Stimulated activated CD4-positive, alpha-beta T cell treated with anti-CD3 and anti-CD28 coated beads, Interleukin-15, amount 100 ng/mL, for 24 hours (primary cell): ENCODE results near the gene NREP.

ENCODE experiments used
- DNase-seq: peaks from one replicate; pipeline ENCODE4 v3.0.0-alpha.2; 2020

Gene NREP

DNA sequence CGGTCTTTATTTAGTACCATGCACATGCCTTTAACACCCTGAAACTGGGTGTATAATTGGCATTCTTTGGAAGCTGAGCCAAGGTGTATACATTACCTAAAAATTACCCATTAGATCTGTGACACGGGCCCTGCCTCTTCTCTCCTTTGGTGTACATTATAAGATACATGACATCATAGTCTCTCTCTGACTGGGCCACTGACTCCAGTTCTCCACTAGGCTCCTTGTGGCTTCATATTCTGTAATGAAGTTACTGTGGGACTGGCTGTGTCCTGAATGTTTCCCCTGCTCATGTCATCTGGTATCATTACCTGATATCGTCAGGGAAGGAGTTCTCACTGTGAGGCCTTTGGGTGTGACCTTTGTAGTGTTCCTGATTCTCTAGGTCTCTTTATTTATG is 65.5 kb downstream of the NREP start:
- DNase-seq: no peak

DNA sequence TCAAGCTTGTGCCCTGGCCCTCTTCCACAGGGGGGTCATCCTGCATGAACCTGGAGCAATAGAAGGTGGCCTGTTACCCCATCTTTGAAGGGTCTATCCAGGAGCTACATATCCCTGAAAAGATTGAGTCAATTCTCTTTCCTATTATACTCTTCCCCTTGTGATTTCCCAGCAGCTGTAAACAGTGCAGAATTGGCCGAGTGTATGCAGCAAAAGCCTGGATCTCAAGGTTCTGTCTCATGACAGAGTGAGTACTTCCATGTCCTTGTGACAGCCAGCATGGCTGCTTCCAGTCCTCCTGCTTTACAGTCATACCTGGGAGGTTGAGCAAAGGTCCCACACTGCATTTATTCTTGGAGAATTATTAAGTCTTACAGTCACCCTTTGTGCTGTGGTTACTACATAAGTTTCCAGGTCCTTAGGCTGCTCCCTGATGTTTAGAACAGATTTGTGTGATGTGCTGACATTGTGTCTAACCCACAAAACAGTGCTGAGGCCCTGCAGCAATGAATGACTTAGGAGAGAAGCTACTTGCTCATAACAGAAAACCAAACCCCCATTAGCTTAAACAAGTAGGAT is 67.5 kb downstream of the NREP start:
- no peak for DNase-seq

DNA sequence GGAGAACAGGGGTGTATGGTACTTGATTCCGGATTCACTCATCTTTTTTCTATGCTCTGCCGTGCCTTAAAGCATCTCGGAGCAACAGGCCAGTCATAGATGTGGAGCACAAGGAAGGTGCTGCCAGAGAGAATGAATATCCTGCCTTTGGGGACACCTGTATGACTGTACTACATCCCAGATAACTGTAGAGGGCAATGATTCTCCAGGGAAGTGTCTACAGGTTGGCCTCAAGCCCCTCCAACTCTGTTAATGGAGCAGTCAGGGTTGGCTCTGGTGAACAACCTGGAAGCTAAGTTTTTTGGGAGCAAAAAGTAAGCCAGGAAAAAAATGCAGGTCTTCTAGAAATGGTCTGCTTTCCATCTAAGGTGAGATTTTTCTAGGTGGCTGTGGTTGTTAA is 71.0 kb downstream of the NREP start:
- no peak for DNase-seq

DNA sequence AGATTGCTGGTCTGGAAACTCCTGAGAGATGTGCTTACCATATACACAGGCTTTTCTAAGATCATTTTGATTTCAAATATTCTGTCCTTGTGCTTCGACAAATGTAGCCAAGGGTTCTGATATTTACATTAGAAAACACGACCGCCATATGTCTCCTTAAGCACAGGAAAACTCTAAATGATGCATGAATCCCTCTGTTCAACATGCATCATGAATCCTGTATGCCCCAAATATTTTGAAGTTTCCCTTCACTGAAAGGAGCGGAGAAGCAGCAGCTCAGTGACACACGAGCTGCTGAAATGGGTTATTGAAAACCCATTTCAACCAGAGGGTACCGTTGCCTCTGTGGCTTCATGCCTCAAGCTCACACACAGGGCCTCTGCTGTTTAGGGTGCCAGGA is 74.4 kb downstream of the NREP start:
- no peak for DNase-seq

DNA sequence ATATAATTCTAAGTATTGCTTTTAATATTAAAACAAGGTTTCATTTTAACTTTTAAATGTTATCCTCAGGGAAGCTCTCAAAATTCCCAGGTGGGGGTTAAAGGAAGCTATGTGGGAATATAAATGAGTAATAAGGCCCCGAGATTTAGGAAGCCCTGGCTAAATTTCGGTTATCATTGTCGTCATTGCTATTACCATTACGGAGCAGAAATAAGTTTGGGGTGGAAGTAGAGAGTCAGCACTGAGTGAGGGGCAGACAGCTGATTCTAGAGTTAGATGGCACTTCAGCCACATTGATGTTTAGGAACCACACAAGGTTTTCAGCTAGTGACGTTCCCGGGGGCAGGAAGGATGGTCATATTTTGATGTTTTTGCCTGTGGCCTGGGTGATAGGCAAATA is 74.9 kb downstream of the NREP start:
- no peak for DNase-seq

DNA sequence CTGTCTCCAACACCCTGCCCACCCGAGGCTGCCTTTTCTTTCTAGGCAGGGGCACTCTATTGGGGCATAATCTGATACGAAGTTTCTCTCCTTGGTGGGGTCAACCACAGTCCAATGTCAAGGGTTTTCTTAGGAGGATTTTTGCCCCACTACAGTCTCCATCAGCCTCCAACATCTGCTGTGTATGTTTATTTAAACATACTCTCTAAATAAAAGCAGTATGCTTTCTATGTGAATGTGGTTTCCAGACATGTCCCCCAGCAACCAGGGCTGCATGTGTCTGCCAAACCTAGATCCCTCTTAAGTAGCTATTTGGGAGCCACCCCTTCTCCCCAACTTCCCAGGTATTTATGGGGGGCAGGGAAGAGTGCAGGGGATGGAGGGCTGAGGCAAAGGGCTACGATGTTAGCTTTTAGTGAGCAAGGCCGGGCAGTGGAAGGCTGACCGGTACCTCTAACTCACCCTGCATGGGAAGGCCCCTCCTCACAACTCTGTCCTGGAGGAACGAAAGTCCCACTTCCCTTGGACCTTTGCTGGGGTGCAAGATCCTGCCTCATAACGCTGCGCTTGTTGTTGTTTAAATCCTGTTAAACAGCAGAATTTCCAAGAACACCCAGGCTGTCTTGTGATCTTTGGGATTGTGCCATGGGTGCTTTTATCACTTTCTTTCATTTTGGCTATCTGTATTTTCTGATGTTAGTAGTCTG is 75.4 kb downstream of the NREP start:
- no peak for DNase-seq

DNA sequence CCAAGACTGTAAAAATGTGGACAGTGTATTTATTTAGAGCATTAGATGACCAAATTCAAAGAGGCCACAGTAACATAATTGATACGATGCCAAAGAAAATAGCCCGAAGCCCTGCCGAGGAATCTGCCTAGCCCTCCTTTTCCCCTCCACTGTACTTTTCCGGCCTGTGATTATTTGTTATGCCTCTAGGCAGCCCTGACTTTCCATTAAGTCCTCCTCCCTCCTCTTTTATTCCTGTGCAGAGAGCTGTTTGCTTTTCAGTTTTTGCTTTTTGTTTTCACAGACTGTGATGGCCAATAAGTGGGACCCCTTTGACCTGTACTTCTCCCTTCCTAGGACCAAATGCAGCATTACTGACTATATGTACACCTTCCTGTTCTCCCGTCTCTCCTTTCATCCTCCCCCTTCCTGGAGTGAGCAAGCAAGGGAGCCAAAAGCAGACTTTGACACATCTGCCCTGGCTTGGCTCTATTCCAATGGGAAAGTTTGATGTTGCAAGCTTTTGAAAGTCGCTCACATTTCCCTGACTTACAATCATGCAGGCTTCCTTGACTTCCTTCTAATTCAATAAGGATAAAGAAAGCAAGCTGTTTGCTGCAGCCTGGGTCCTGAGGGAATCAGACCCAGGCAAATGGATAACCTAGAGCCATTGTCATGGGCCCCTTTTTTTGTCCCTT is 76.1 kb downstream of the NREP start:
- no peak for DNase-seq

DNA sequence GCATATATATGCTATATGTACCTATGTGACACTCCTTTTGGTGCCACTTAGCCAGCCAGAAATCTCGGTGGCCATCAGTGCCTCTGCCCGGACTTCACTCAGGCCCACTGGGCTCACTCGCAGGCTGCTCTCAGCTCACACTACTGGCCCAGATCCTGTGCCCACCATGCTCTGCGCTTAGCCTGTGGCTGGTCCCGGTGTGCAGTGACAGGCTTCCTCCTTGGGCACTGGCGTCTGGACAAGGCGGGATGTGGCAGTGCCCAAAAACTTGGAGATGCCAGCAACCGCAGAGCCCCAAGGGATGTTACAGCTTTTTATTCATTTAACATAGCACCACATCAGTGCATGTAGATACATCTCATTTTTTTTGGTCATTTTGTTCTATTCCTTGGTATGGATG is 77.4 kb downstream of the NREP start:
- DNase-seq: no peak
